HG03439 (cell line): ENCODE measurements around the gene CALB2.
"Not testable (repeated sequence)": the region's sequence is repeated elsewhere in the genome, so short reads cannot be mapped to it uniquely, and the experiment has no call there.

Experiments
- ATAC-seq: cut with Tn5 transposase; IDR thresholded peaks from one replicate; pipeline ENCODE4 v1.9.1; 2021; ENCODE audit warnings: mild to moderate bottlenecking, moderate library complexity; ENCODE audit not compliant: unreplicated experiment

Gene CALB2

DNA sequence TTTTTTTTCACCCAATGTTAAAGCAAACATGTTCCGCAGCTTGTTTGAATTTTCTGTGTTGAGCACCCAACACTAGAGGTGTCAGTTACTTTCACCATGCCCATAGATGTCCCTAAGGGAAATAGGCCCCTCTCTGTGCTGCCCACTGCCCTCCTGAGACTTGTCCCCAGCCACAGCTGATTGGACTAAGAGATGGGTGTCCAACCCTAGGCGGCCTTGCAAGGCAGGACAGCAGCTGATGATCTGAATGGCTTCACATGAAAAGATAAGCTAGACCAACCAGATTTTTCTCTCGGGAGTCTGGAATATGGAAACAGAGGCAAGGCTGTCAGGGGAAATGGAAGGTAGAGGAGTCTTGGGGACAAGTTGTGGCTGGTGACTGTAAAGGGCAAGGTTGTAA lies 6.1 kb upstream of the CALB2 start:
- ATAC-seq: no peak

GRCh38 chr16:71352963-71353460 lies 5.5 kb upstream of the CALB2 start:
- no peak for ATAC-seq

DNA sequence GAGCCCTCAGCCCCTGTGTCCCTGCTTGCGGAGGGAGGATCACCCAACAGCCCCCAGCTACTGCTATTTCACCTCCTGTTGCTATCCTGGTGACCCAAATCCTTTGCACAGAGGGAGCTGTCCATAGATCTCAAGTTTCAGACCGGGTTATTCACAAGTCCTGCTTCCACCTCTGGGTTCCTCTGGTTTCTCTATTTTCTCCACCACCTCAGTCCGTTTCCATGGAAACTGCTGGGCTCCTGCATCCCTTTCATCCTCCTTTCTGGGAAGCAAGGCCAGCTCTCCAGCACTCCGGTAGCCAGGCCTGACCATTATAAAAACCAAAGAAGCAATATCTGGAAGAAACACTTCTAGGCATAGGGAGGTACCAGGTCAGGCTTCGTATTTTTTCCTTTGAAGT lies 4.8 kb upstream of the CALB2 start:
- ATAC-seq: no peak

DNA sequence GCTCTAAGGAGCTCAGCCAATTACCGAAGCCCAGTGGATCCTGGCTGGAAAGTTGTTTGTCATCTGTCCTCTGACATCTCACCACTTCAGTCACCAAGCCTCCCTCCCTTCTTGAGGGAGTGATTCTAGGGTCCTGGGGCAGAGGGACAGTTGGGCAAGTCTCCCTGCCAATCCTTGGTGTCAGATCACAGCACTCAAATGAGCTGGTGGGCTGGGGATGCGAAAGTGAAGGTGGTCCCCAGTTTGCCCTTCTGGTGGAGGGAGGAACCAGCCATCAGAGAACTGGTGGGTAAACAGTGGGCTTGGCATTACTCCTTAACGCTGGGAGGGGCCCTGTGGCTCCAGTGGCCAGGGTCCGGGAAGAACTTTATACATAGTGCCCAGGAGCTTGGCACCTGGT lies 4.4 kb upstream of the CALB2 start:
- ATAC-seq: no peak

- ATAC-seq: no peak
These were observed 2.3 kb upstream of the CALB2 start for GRCh38 chr16:71356051-71356740.

DNA sequence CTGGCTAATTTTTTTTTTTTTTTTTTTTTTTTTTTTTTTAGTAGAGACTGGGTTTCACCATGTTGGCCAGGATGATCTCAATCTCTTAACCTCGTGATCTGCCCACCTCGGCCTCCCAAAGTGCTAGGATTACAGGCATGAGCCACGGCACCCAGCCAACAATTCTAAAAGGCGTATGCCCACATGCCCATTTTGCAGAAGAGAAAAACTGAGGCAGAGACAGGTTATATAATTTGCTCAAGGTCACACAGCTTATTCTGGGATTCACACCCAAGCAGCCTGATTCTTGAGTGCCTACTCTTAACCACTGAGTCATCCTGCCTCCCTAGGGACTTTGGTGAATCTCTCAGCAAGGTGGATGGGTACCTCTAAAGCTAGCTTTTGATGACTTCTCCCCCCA lies 1.6 kb upstream of the CALB2 start:
- ATAC-seq: not testable (repeated sequence)

DNA sequence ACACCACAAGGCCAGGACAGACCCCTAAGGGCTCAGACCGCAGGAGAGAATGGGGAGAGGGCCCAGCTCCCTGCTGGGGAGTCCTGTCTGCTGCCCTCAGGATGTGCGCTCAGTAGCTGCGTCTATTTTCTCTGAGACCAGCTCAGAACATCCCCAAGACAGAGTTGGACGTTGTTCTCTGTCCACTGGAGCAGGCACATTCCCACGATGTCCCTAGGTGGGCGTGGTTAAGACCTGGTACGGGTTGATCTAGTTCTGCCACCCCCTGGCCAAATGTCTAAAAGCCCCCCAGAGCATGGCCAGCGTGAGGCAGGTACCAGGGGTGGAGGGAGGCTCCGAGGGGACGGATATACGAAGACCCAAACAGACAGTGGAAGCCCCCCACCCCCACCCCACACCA lies 842 bp upstream of the CALB2 start:
- ATAC-seq: no peak

DNA sequence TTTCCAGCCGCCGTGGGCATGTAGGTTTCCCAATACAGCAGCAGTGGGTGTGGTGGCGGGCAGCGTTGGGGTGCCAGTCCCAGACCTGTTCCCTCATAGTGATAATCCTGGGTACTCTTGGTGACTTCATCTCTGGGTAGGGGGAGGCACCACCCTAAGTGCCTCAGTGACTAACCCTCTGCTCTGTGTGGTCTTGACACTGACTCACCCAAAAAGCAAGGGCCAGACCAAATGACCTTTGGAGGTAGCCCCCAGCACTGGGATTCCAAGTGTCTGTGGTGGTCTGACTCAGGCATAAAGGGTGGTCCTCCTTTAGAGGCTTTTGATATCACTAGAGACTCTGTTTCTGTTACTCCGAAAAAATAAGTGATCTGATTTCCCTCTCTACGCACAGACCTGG lies 908 bp downstream of the CALB2 start:
- no peak for ATAC-seq

- no peak for ATAC-seq
These were observed 1.9 kb downstream of the CALB2 start for GRCh38 chr16:71360378-71360777.

GRCh38 chr16:71364133-71364681 lies 5.7 kb downstream of the CALB2 start:
- ATAC-seq: no peak

- ATAC-seq: no peak
These were observed 6.5 kb downstream of the CALB2 start for GRCh38 chr16:71365021-71365420.

- ATAC-seq: no peak
These were observed 8.9 kb downstream of the CALB2 start for GRCh38 chr16:71367241-71367976.

DNA sequence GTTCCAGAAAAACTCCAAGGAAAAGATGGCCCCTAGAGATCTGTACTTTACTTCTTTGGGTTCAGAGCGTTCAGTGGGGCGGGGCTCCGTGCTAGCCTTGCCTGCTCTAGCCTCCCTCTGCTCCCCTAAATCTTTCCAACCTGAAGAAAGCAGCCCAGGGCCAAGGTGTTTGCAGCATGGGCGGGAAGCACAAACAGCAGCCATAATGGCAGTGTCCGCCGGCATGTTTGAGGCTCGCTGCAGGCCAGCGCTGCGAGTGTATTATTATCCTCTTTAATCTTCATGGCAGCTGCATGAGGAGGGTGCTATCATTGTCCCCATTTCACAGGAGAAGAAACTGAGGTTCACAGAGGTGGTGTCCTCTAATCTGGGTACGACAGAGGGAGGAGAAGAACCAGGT lies 10.4 kb downstream of the CALB2 start:
- no peak for ATAC-seq

GRCh38 chr16:71369494-71369893 lies 11.0 kb downstream of the CALB2 start:
- ATAC-seq: no peak

GRCh38 chr16:71371237-71371636 lies 12.7 kb downstream of the CALB2 start:
- no peak for ATAC-seq

GRCh38 chr16:71373073-71373472 lies 14.6 kb downstream of the CALB2 start:
- no peak for ATAC-seq

GRCh38 chr16:71376465-71377157 lies 18.1 kb downstream of the CALB2 start:
- no peak for ATAC-seq

- ATAC-seq: no peak
These were observed 21.2 kb downstream of the CALB2 start for GRCh38 chr16:71379711-71380110.

DNA sequence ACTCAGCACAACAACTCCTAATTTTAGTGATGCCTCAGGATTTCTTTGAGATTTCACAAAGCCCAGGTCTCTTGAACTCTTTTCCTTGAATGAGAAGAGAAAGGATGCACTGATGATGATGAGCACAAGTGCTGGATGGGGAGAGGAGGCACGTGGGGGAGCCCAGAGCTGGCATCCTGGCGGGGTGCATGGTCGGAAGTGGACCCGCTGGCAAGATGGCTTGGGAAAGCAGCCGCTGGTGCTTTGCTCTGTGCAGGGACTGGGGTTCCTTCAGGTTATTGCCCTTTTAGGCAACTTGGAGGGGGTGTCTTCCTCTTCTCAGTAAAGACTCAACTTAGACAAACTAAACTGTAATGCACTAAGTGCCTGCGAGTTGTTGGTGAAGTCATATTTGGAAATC lies 22.3 kb downstream of the CALB2 start:
- ATAC-seq: no peak

GRCh38 chr16:71383054-71383773 lies 24.7 kb downstream of the CALB2 start:
- ATAC-seq: no peak
